ENCODE measurements around the gene ZNF560. TPM values are rescaled to one million over a fixed set of nuclear protein-coding genes. Genes with fewer than 3 reads are reported as not detected.

ZNF560 gene
- total RNA-seq, 1 experiment from 2014 or later: 4.6 TPM

DNA sequence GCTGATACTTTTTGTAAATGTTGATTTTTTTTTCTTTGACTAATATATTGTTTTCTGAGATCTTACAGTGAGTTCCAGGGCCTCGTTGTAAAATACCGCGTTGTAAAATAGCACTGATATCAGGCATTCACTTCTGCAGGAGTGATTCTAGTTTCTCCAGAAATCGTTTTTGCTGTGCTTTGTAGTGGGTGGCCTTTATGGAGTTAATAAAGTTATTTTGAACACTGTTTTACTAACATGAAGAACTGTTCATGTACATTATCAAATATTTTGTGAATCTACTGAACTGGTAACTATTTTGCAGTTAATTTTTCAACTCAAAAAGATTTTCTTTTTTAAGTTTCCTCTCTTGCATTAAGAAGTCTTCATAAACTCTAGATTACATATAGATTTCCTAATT lies 62.1 kb downstream of the ZNF560 start:
- DNase-seq (ENCODE audit: low read depth): no peak

DNA sequence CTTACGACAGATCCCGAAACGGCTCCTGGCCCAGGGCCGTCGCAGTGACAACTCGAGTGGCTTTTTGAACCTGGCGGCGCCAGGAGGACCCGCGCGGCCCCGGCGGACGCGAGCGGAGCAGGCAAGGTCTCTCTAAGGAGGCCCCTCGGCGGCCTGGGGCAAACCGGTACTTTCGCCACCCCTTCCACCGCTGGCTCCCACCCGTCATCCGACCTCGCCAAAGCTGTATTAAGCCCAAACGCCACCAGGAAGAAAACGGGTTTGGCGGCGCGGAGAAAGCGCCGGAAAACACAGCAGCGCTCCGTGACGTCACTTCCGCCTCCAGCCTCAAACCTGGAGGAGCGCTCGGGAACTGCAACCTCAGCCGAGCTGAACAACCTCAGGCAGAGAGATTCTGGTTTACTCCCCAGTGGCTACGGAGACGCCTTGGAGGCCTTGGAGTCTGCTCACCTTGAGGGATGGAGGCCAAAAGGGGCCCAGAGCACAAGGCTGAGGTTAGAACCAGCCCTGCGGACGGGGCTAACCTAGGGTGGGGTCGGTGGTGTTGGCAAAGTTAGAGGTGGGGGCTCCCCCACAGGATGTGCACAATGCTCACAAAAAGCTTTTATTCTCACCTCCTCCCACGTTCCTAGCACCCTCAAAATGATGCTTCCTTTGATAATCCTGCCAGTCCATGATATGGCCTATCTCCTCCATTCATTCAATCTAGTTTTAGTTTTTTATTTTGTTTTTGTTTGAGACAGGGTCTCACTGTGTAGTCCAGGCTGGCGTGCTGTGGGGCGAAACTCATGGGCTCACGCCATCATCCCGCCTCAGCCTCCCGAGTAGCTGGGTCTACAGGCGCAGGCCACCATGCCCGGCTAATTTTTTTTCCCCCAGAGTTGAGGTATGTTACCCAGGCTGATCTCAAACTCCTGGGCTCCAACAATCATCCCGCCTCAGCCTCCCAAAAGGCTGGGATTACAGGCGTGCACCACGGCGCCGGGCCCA lies 62.8 kb downstream of the ZNF560 start, which contains the start of gene ZNF266:
Gene ZNF266 (minus strand): TSS at position 295 of the 990 bp plus-strand sequence. CDS start 15,484 bp downstream, outside the sequence.
- peak; percentile 94 for DNase-seq (ENCODE audit: low read depth)

DNA sequence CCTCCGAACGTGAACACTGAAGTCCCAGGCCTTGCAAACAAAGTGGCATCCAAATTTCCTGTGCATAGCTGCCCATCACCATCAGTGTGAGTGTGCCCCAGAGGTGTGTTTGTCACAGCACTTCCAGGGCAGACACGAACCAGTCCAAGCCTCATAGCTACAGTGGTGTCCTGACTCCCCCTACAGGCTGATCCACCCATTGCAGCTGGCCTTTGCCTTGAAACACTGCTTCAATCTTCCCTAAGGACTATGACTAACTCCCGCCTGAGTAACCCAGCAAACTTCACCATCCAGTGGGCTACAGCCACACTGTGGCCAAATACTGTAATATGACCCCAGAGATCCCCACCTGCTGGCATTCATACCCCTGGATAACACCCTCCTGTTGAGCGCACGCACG lies 66.9 kb downstream of the ZNF560 start:
- DNase-seq (ENCODE audit: low read depth): peak; percentile 64

DNA sequence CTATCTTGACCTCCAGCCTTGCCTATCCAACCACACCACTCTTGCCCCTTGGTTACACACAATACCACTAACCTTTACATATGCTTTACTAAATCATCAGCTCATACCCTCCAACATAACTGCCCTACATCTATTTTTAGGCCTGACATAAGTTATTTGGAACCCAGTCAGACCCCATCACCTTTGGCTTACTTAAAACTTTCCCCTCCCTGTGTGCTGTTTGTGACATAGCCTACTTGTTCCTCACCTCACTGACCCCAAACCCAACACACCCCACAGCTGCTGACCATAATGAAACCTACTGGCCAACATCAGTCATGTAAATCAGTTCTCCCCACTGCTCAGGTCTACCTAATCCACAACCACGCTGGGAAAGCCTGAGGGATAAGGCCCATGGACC lies 68.0 kb downstream of the ZNF560 start:
- DNase-seq (ENCODE audit: low read depth): no peak

DNA sequence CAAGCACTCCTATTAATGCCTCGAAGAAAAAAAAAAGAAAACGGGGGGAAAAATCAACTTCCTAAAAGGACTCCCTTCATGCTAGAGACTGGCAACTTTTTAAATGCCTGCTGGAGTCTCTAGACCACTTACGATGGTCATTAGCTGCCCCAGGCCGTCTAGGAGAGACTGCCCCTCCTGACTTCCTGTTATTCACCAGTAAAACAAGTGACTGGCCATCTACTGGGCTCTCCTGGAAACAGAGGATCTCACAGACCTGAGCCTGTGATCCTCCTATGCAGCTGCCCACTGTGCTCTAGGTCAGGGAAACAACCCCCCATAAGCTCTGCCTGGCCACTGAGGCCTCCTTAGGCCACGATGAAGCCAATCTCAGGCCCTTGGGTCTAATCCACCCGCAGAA lies 70.5 kb downstream of the ZNF560 start:
- no peak for DNase-seq (ENCODE audit: low read depth)

Other genes starting within 250 kb of the ZNF560 start
- gene OR7E24, start 247.7 kb downstream of the ZNF560 start, total RNA-seq (2014; rRNA removed; shearing (Covaris generic)): not detected in 2 replicates
- 6.9 and 14.7 TPM in 2 replicates for gene ZNF699, start 188.8 kb downstream of the ZNF560 start, total RNA-seq (2014; rRNA removed; shearing (Covaris generic))
- 13.5 and 15.4 TPM in 2 replicates for gene ZNF559, start 174.4 kb downstream of the ZNF560 start, total RNA-seq (2014; rRNA removed; shearing (Covaris generic))
- gene ZNF177, start 135.6 kb downstream of the ZNF560 start, total RNA-seq (2014; rRNA removed; shearing (Covaris generic)): 0.09 and 0.69 TPM in 2 replicates
- gene ZNF266, start 63.0 kb downstream of the ZNF560 start, total RNA-seq (2014; rRNA removed; shearing (Covaris generic)): 10.5 and 10.9 TPM in 2 replicates
- gene ZNF426, start 40.0 kb upstream of the ZNF560 start, total RNA-seq (2014; rRNA removed; shearing (Covaris generic)): 8.7 and 9.8 TPM in 2 replicates
- 33.5 and 35.8 TPM in 2 replicates for gene ZNF121, start 85.9 kb upstream of the ZNF560 start, total RNA-seq (2014; rRNA removed; shearing (Covaris generic))
- gene ZNF561, start 122.6 kb upstream of the ZNF560 start, total RNA-seq (2014; rRNA removed; shearing (Covaris generic)): 14.3 and 16.5 TPM in 2 replicates
- 29.9 and 30.1 TPM in 2 replicates for gene ZNF562, start 176.5 kb upstream of the ZNF560 start, total RNA-seq (2014; rRNA removed; shearing (Covaris generic))